Stomach (tissue), 4 donors: ENCODE results near the gene TMPRSS2.

Experiments used
- POLR2A ChIP-seq, 4 donors: fragments of 450-650 bp; IDR thresholded peaks; one replicate each; pipeline ENCODE4 v1.6.1; 2016; ENCODE audit warnings: antibody characterized with exemption in 4 of 4, control low read depth in 2 of 4, mild to moderate bottlenecking in 1 of 4, moderate library complexity in 1 of 4
- TF ChIP-seq, protein P1 (sequence below), 7 experiments: fragments of 450-650 bp in 4 of 7; fragments of 200-600 bp in 3 of 7; sonication (generic) in 3 of 7; IDR thresholded peaks; one replicate each; pipeline ENCODE4 v1.5.1; 2016 to 2019; ENCODE audit warnings: antibody characterized with exemption in 7 of 7, control low read depth in 2 of 7, mild to moderate bottlenecking in 1 of 7

DNA sequence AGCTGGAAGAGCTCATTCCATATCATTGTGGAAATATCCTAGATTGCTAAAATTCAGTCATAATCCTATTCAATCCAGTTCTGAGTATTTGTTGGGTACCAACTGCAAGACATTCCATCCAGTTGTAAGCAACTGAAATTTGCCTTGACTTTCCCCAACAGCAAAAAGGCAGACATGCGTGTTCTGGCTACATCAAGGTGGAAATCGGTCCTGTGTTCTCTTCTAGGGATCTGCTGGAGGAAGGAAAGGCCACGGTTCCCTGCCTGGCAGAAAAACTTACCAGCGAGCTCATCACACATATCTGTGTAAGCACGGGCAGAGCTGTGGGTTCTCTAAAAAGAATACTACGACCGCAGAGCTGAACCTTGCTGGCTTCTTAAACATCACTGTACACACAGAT lies 64.4 kb downstream of the TMPRSS2 start:
- TF ChIP-seq, protein P1, sequence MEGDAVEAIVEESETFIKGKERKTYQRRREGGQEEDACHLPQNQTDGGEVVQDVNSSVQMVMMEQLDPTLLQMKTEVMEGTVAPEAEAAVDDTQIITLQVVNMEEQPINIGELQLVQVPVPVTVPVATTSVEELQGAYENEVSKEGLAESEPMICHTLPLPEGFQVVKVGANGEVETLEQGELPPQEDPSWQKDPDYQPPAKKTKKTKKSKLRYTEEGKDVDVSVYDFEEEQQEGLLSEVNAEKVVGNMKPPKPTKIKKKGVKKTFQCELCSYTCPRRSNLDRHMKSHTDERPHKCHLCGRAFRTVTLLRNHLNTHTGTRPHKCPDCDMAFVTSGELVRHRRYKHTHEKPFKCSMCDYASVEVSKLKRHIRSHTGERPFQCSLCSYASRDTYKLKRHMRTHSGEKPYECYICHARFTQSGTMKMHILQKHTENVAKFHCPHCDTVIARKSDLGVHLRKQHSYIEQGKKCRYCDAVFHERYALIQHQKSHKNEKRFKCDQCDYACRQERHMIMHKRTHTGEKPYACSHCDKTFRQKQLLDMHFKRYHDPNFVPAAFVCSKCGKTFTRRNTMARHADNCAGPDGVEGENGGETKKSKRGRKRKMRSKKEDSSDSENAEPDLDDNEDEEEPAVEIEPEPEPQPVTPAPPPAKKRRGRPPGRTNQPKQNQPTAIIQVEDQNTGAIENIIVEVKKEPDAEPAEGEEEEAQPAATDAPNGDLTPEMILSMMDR (IDR thresholded peaks at IDR 0.05): no peak
- no peak for TF ChIP-seq POLR2A (IDR thresholded peaks at IDR 0.05)
